HG03565 (cell line): Measurements from ENCODE around the gene AKAP10.
A peak's percentile ranks its signal among the peaks of the same experiment; 100 is the strongest.
"Not testable (repeated sequence)": the region's sequence is repeated elsewhere in the genome, so short reads cannot be mapped to it uniquely, and the experiment has no call there.

ENCODE experiments used
- ATAC-seq: cut with Tn5 transposase; IDR thresholded peaks from one replicate; pipeline ENCODE4 v1.9.1; 2021; ENCODE audit warnings: mild to moderate bottlenecking, moderate library complexity; ENCODE audit not compliant: unreplicated experiment

Gene AKAP10

GRCh38 chr17:19979917-19980770 is 2.5 kb upstream of the AKAP10 start:
- no peak for ATAC-seq

GRCh38 chr17:19978805-19979211 is 1.2 kb upstream of the AKAP10 start:
- no peak for ATAC-seq

GRCh38 chr17:19978209-19978802 is 678 bp upstream of the AKAP10 start:
- ATAC-seq: peak; percentile 22

- ATAC-seq: no peak
These were observed 2.0 kb downstream of the AKAP10 start for GRCh38 chr17:19975601-19976000.

- no peak for ATAC-seq
These were observed 4.5 kb downstream of the AKAP10 start for GRCh38 chr17:19973156-19973555.

GRCh38 chr17:19962954-19963353 is 14.7 kb downstream of the AKAP10 start:
- ATAC-seq: not testable (repeated sequence)

GRCh38 chr17:19958023-19958422 is 19.6 kb downstream of the AKAP10 start:
- no peak for ATAC-seq

GRCh38 chr17:19955099-19955498 is 22.5 kb downstream of the AKAP10 start:
- ATAC-seq: no peak

GRCh38 chr17:19951411-19951810 is 26.2 kb downstream of the AKAP10 start:
- ATAC-seq: not testable (repeated sequence)

- ATAC-seq: not testable (repeated sequence)
These were observed 26.9 kb downstream of the AKAP10 start for GRCh38 chr17:19950624-19951195.

GRCh38 chr17:19948116-19948943 is 29.3 kb downstream of the AKAP10 start:
- ATAC-seq: no peak

- no peak for ATAC-seq
These were observed 30.7 kb downstream of the AKAP10 start for GRCh38 chr17:19946921-19947320.

- no peak for ATAC-seq
These were observed 32.5 kb downstream of the AKAP10 start for GRCh38 chr17:19945009-19945626.

- no peak for ATAC-seq
These were observed 34.0 kb downstream of the AKAP10 start for GRCh38 chr17:19943599-19943998.

GRCh38 chr17:19943026-19943425 is 34.6 kb downstream of the AKAP10 start:
- ATAC-seq: no peak

- ATAC-seq: no peak
These were observed 36.7 kb downstream of the AKAP10 start for GRCh38 chr17:19940722-19941464.

- no peak for ATAC-seq
These were observed 37.5 kb downstream of the AKAP10 start for GRCh38 chr17:19939993-19940721.

- no peak for ATAC-seq
These were observed 38.9 kb downstream of the AKAP10 start for GRCh38 chr17:19938736-19939135.

- ATAC-seq: no peak
These were observed 40.1 kb downstream of the AKAP10 start for GRCh38 chr17:19937522-19937921.
